IPS-18a (cell line): Measurements from ENCODE around the gene HIPK2.
A peak's percentile ranks its signal among the peaks of the same experiment; 100 is the strongest.

Source experiments
- H3K27ac ChIP-seq: one replicate; pipeline ENCODE4 v1.5.1; 2013; ENCODE audit warnings: low read length
- H3K27me3 ChIP-seq: one replicate; pipeline ENCODE4 v1.6.1; 2013; ENCODE audit warnings: mild to moderate bottlenecking, low read length; ENCODE audit not compliant: control insufficient read depth, insufficient read depth
- H3K36me3 ChIP-seq: one replicate; pipeline ENCODE4 v1.6.1; 2013; ENCODE audit warnings: low read depth, low read length; ENCODE audit not compliant: control insufficient read depth
- H3K4me1 ChIP-seq: one replicate; pipeline ENCODE4 v1.6.1; 2013; ENCODE audit warnings: low read depth, low read length; ENCODE audit not compliant: control insufficient read depth
- H3K4me3 ChIP-seq: one replicate; pipeline ENCODE4 v1.5.1; 2013; ENCODE audit warnings: low read length
- H3K9ac ChIP-seq: one replicate; pipeline ENCODE4 v1.6.1; 2013; ENCODE audit warnings: mild to moderate bottlenecking, low read length, moderate library complexity
- H3K9me3 ChIP-seq: one replicate; pipeline ENCODE4 v1.6.1; 2013; ENCODE audit warnings: low read depth, low read length; ENCODE audit not compliant: control insufficient read depth

The HIPK2 gene

GRCh38 chr7:139748941-139749340, 28.9 kb downstream of the HIPK2 start:
- Histone ChIP-seq H3K9ac (no peak overlapping the region), H3K4me1 (peaks cover 11% of the 10 kb centered on the region)

DNA sequence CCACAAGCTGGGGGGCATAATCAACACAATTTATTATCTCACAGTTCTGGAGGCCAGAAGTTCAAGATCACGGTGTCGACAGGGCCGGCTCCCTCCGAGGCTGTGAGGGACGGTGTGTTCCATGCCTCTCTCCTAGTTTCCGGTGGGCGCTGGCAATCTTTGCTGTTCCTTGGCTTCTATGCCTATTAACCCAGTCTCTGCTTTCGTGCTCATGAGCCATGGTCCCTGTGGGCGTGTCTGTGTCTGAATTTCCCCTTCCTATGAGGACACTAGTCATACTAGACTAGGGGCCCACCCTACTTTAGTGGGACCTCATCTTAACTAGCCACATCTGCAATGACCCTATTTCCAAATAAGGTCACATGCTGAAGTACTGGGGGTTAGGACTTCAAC, 29.4 kb downstream of the HIPK2 start:
- H3K9me3 ChIP-seq, result no peaks in the 10 kb centered on the region
- H3K36me3 ChIP-seq, result no peaks in the 10 kb centered on the region

More at GRCh38 chr7:139748941-139749340, 28.9 kb downstream of the HIPK2 start:
- Histone ChIP-seq H3K4me3 (no peak overlapping the region), H3K9me3 (no peaks in the 10 kb centered on the region), H3K36me3 (no peaks in the 10 kb centered on the region), H3K27ac (no peak overlapping the region), H3K27me3 (no peaks in the 10 kb centered on the region)

DNA sequence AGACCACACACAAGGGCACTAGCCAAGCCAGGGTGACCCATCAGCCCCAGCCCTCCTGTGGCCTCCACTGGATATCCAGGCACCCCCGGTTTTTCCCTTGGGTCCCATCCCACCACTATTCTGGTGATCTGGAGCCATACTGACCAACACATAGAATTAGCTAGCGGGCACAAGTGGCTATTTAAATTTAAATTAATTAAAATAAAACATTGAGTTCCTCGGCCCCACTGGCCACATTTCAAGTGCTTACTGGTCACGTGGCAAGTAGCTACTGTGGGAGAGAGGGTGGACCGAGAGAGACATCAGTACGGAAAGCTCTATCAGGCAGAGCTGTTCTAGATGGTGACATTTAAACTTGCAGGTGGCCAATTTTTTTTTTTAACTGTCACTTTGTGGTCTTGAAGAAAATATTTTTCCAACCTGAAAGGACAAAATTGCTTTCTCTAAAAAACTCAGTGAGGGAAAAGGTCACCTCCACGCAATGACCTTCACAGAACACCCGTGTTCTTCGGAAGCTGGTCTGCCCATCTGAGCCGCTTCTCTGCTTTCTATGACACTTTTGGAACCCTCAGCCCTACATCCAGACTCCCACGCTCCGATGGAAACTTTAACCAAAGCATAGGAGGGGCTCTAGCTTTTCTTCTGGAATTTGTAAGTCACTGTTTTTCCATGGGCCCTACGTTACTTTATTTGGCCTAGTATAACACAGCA, 30.0 kb downstream of the HIPK2 start:
- peaks cover 11% of the 10 kb centered on the region for H3K4me1 ChIP-seq
- H3K27ac ChIP-seq, result no peak overlapping the region
- no peaks in the 10 kb centered on the region for H3K27me3 ChIP-seq
- H3K9ac ChIP-seq, result no peak overlapping the region
- no peak overlapping the region for H3K4me3 ChIP-seq
- H3K36me3 ChIP-seq, result no peaks in the 10 kb centered on the region
- H3K9me3 ChIP-seq, result no peaks in the 10 kb centered on the region

More for the DNA sequence above, 29.4 kb downstream of the HIPK2 start:
- Histone ChIP-seq H3K27ac (no peak overlapping the region), H3K4me3 (no peak overlapping the region), H3K27me3 (no peaks in the 10 kb centered on the region), H3K9ac (no peak overlapping the region), H3K4me1 (peaks cover 11% of the 10 kb centered on the region)

- Histone ChIP-seq H3K4me1 (peaks cover 11% of the 10 kb centered on the region), H3K36me3 (no peaks in the 10 kb centered on the region), H3K9me3 (no peaks in the 10 kb centered on the region), H3K27ac (no peak overlapping the region), H3K9ac (no peak overlapping the region), H3K4me3 (no peak overlapping the region), H3K27me3 (no peaks in the 10 kb centered on the region)
Measured at GRCh38 chr7:139746652-139747051, 31.1 kb downstream of the HIPK2 start.

GRCh38 chr7:139745678-139746143, 32.1 kb downstream of the HIPK2 start:
- Histone ChIP-seq H3K9me3 (no peaks in the 10 kb centered on the region), H3K27me3 (no peaks in the 10 kb centered on the region), H3K9ac (no peak overlapping the region), H3K4me1 (peaks cover 11% of the 10 kb centered on the region), H3K4me3 (peak overlapping the region; percentile 1), H3K27ac (no peak overlapping the region), H3K36me3 (no peaks in the 10 kb centered on the region)

GRCh38 chr7:139744768-139745677, 32.8 kb downstream of the HIPK2 start:
- H3K9ac ChIP-seq, result no peak overlapping the region
- H3K4me1 ChIP-seq, result peaks cover 11% of the 10 kb centered on the region
- H3K27me3 ChIP-seq, result no peaks in the 10 kb centered on the region
- H3K9me3 ChIP-seq, result no peaks in the 10 kb centered on the region
- no peak overlapping the region for H3K27ac ChIP-seq
- peak overlapping the region; percentile 1 for H3K4me3 ChIP-seq
- no peaks in the 10 kb centered on the region for H3K36me3 ChIP-seq

- Histone ChIP-seq H3K4me3 (no peak overlapping the region), H3K36me3 (no peaks in the 10 kb centered on the region), H3K9ac (no peak overlapping the region), H3K9me3 (no peaks in the 10 kb centered on the region), H3K27ac (no peak overlapping the region), H3K27me3 (no peaks in the 10 kb centered on the region), H3K4me1 (peaks cover 11% of the 10 kb centered on the region)
Measured at GRCh38 chr7:139743967-139744767, 33.6 kb downstream of the HIPK2 start.

DNA sequence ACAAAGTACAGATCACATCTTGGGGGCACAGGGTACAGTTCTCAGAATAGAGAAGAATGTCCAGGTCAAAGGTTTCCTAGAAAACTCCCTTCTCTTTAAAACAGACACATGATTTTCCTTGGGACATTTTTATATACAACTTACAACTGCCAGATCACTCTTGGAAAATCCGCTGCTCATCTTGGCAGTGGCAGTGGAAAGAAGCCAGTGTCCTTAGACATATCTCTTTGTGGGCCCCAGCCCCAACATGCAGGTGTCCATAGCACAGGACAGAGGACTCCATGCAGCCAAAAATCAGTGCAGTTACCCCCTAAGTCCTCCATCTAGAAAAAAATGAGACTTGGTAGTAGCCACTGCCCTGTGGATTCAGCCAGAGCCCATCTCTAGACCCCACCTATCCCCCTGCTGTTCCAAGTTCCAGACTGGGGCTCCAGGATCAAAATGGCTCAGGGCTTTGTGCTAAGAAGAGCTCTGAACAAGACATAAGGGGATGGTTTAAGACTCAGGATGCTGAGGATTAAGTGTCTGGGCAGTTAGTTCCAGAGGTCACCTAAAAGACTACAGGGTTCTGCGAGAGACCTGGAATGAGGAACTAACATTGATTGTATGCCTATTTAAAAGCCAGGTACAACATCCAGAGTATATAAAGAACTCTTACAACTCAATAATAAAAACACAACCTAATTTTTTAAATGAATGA, 34.4 kb downstream of the HIPK2 start:
- Histone ChIP-seq H3K4me1 (peaks cover 11% of the 10 kb centered on the region), H3K27ac (no peak overlapping the region), H3K27me3 (no peaks in the 10 kb centered on the region), H3K4me3 (no peak overlapping the region), H3K9me3 (no peaks in the 10 kb centered on the region), H3K9ac (no peak overlapping the region), H3K36me3 (no peaks in the 10 kb centered on the region)

GRCh38 chr7:139741789-139742344, 35.9 kb downstream of the HIPK2 start:
- no peak overlapping the region for H3K4me3 ChIP-seq
- H3K27ac ChIP-seq, result no peak overlapping the region
- H3K36me3 ChIP-seq, result no peaks in the 10 kb centered on the region
- peaks cover 17% of the 10 kb centered on the region for H3K4me1 ChIP-seq
- H3K9ac ChIP-seq, result no peak overlapping the region
- no peaks in the 10 kb centered on the region for H3K27me3 ChIP-seq
- no peaks in the 10 kb centered on the region for H3K9me3 ChIP-seq

- Histone ChIP-seq H3K4me3 (no peak overlapping the region), H3K27me3 (no peaks in the 10 kb centered on the region), H3K27ac (no peak overlapping the region), H3K4me1 (peaks cover 17% of the 10 kb centered on the region), H3K9me3 (no peaks in the 10 kb centered on the region), H3K36me3 (no peaks in the 10 kb centered on the region), H3K9ac (no peak overlapping the region)
Measured at GRCh38 chr7:139741239-139741638, 36.6 kb downstream of the HIPK2 start.
